ENCODE measurements around the gene GET4.

GET4 gene

GRCh38 chr7:837001-837400 is 39.4 kb upstream of the GET4 start:
- Histone ChIP-seq H3K27ac (ENCODE audit: extremely low read depth, low read depth, low read length) (no peak overlapping the region; the same call in 1 of the 2 replicates), H3K36me3 (ENCODE audit: control insufficient read depth in 2 of 2, insufficient read depth in 1 of 2, low read length in 2 of 2) (peaks cover 8 to 30% of the 10 kb centered on the region in 2 experiments; a peak in 2 of 3 replicates), H3K9me3 (ENCODE audit: control insufficient read depth, insufficient read depth, low read depth, low read length) (no peaks in the 10 kb centered on the region), H3K4me1 (ENCODE audit: control insufficient read depth, insufficient read depth, low read length) (peaks cover 6% of the 10 kb centered on the region), H3K4me3 (ENCODE audit: low read depth, low read length) (no peak overlapping the region)
- POLR2A ChIA-PET, result no interaction called here
- TF ChIP-seq ZNF664 (tag by site-specific recombination; IDR thresholded peaks at IDR 0.05) (no peak), ZNF843 (tag by site-specific recombination; IDR thresholded peaks at IDR 0.05) (no peak), ZNF571 (tag by site-specific recombination; IDR thresholded peaks at IDR 0.05) (no peak), ZNF404 (tag by site-specific recombination; IDR thresholded peaks at IDR 0.05) (no peak), IKZF3 (tag by site-specific recombination; IDR thresholded peaks at IDR 0.05) (no peak), ZNF112 (tag by site-specific recombination; IDR thresholded peaks at IDR 0.05) (no peak)
- TF ChIP-seq, protein P1, sequence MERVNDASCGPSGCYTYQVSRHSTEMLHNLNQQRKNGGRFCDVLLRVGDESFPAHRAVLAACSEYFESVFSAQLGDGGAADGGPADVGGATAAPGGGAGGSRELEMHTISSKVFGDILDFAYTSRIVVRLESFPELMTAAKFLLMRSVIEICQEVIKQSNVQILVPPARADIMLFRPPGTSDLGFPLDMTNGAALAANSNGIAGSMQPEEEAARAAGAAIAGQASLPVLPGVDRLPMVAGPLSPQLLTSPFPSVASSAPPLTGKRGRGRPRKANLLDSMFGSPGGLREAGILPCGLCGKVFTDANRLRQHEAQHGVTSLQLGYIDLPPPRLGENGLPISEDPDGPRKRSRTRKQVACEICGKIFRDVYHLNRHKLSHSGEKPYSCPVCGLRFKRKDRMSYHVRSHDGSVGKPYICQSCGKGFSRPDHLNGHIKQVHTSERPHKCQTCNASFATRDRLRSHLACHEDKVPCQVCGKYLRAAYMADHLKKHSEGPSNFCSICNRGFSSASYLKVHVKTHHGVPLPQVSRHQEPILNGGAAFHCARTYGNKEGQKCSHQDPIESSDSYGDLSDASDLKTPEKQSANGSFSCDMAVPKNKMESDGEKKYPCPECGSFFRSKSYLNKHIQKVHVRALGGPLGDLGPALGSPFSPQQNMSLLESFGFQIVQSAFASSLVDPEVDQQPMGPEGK (tag by site-specific recombination; IDR thresholded peaks at IDR 0.05), result no peak
- CTCF ChIA-PET, result interaction anchor here (0.6 to 1.4 kb wide), 7 partner anchors 12 to 51 kb away, joined by 3 to 9 read pairs (median 4); no protein-coding TSS in a partner anchor

GRCh38 chr7:840001-840600 is 36.3 kb upstream of the GET4 start:
- Histone ChIP-seq H3K4me3 (ENCODE audit: low read depth, low read length) (no peak overlapping the region), H3K27ac (ENCODE audit: extremely low read depth, low read depth, low read length) (no peak overlapping the region), H3K4me1 (ENCODE audit: control insufficient read depth, insufficient read depth, low read length) (no peaks in the 10 kb centered on the region), H3K36me3 (ENCODE audit: control insufficient read depth in 2 of 2, insufficient read depth in 1 of 2, low read length in 2 of 2) (peaks cover 8 to 60% of the 10 kb centered on the region in 2 experiments; a peak in 2 of 3 replicates), H3K9me3 (ENCODE audit: control insufficient read depth, insufficient read depth, low read depth, low read length) (no peaks in the 10 kb centered on the region)
- CTCF ChIA-PET, result interaction anchor here (0.6 to 0.7 kb wide), 2 partner anchors 24 to 507 kb away, joined by 3 read pairs; no protein-coding TSS in a partner anchor
- no peak for TF ChIP-seq ZNF239 (tag by site-specific recombination; IDR thresholded peaks at IDR 0.05)
- TF ChIP-seq ZNF211 (tag by site-specific recombination; IDR thresholded peaks at IDR 0.05; ENCODE audit: low read depth), result no peak
- no peak for TF ChIP-seq OVOL3 (tag by site-specific recombination; IDR thresholded peaks at IDR 0.05)
- TF ChIP-seq ZSCAN30 (tag by site-specific recombination; IDR thresholded peaks at IDR 0.05), result no peak
- TF ChIP-seq ZNF658 (tag by site-specific recombination; IDR thresholded peaks at IDR 0.05), result no peak
- TF ChIP-seq ZNF777 (tag by site-specific recombination; IDR thresholded peaks at IDR 0.05; ENCODE audit: borderline replicate concordance), result no peak
- POLR2A ChIA-PET, result no interaction called here

GRCh38 chr7:841943-842342 is 34.4 kb upstream of the GET4 start:
- Histone ChIP-seq H3K4me1 (ENCODE audit: control insufficient read depth, insufficient read depth, low read length) (no peaks in the 10 kb centered on the region), H3K9me3 (ENCODE audit: control insufficient read depth, insufficient read depth, low read depth, low read length) (no peaks in the 10 kb centered on the region), H3K4me3 (ENCODE audit: low read depth, low read length) (no peak overlapping the region), H3K36me3 (ENCODE audit: control insufficient read depth in 2 of 2, insufficient read depth in 1 of 2, low read length in 2 of 2) (peaks cover 8 to 59% of the 10 kb centered on the region in 2 experiments; a peak in 2 of 3 replicates), H3K27ac (ENCODE audit: extremely low read depth, low read depth, low read length) (no peak overlapping the region)
- CTCF ChIA-PET, result interaction anchor here (0.6 kb wide), 1 partner anchor 52 kb away, joined by 3 read pairs; no protein-coding TSS in a partner anchor
- POLR2A ChIA-PET, result interaction anchor here (0.8 kb wide), 1 partner anchor 25 kb away, joined by 3 read pairs; no protein-coding TSS in a partner anchor
- TF ChIP-seq BCL11A (tag by site-specific recombination; IDR thresholded peaks at IDR 0.05; ENCODE audit: low read depth) (no peak), ZNF138 (tag by site-specific recombination; IDR thresholded peaks at IDR 0.05; ENCODE audit: borderline replicate concordance) (no peak), ZNF211 (tag by site-specific recombination; IDR thresholded peaks at IDR 0.05; ENCODE audit: low read depth) (no peak), SALL2 (tag by site-specific recombination; IDR thresholded peaks at IDR 0.05; ENCODE audit: borderline replicate concordance) (no peak), ZNF37A (tag by site-specific recombination; IDR thresholded peaks at IDR 0.05) (no peak), SP3 (tag by site-specific recombination; IDR thresholded peaks at IDR 0.05) (no peak), ZNF530 (tag by site-specific recombination; IDR thresholded peaks at IDR 0.05; ENCODE audit: low read depth) (no peak), PRDM6 (tag by site-specific recombination; IDR thresholded peaks at IDR 0.05) (no peak), ZNF146 (tag by site-specific recombination; IDR thresholded peaks at IDR 0.05) (no peak), ZNF629 (tag by site-specific recombination; IDR thresholded peaks at IDR 0.05) (no peak), KLF17 (tag by site-specific recombination; IDR thresholded peaks at IDR 0.05) (no peak)
- TF ChIP-seq, protein P2, sequence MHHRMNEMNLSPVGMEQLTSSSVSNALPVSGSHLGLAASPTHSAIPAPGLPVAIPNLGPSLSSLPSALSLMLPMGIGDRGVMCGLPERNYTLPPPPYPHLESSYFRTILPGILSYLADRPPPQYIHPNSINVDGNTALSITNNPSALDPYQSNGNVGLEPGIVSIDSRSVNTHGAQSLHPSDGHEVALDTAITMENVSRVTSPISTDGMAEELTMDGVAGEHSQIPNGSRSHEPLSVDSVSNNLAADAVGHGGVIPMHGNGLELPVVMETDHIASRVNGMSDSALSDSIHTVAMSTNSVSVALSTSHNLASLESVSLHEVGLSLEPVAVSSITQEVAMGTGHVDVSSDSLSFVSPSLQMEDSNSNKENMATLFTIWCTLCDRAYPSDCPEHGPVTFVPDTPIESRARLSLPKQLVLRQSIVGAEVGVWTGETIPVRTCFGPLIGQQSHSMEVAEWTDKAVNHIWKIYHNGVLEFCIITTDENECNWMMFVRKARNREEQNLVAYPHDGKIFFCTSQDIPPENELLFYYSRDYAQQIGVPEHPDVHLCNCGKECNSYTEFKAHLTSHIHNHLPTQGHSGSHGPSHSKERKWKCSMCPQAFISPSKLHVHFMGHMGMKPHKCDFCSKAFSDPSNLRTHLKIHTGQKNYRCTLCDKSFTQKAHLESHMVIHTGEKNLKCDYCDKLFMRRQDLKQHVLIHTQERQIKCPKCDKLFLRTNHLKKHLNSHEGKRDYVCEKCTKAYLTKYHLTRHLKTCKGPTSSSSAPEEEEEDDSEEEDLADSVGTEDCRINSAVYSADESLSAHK (tag by site-specific recombination; IDR thresholded peaks at IDR 0.05), result no peak
